Mesenchymal stem cell (in vitro differentiated cells and primary cell): ENCODE measurements around the gene SLC15A2.

Experiments
- DNase-seq: peaks from one replicate; pipeline ENCODE4 v3.0.0-alpha.2; 2013
- H2AFZ ChIP-seq: one replicate; pipeline ENCODE4 v1.6.1; 2013; ENCODE audit warnings: low read depth, mild to moderate bottlenecking, control low read depth, inconsistent platforms, low read length, moderate library complexity
- H2AK5ac ChIP-seq: 2 replicates; pipeline ENCODE4 v1.6.1; 2013; ENCODE audit warnings: low read length, moderate library complexity, mild to moderate bottlenecking, inconsistent platforms; ENCODE audit not compliant: severe bottlenecking
- H2BK120ac ChIP-seq: one replicate; pipeline ENCODE4 v1.6.1; 2013; ENCODE audit warnings: low read depth, mild to moderate bottlenecking, inconsistent platforms, low read length, moderate library complexity
- H2BK12ac ChIP-seq, 2 experiments: one replicate each; pipeline ENCODE4 v1.6.1; 2013; ENCODE audit warnings: inconsistent platforms in 2 of 2, low read length in 2 of 2, mild to moderate bottlenecking in 2 of 2, moderate library complexity in 2 of 2, control low read depth in 1 of 2
- H2BK15ac ChIP-seq: one replicate; pipeline ENCODE4 v1.6.1; 2013; ENCODE audit warnings: mild to moderate bottlenecking, low read depth, inconsistent platforms; ENCODE audit not compliant: poor library complexity, severe bottlenecking
- H2BK5ac ChIP-seq: 2 replicates; pipeline ENCODE4 v1.6.1; 2013; ENCODE audit warnings: low read depth, mild to moderate bottlenecking, low read length, control low read depth, inconsistent platforms; ENCODE audit not compliant: poor library complexity, severe bottlenecking
- H3K14ac ChIP-seq, 2 experiments: one replicate each; pipeline ENCODE4 v1.6.1; 2013; ENCODE audit warnings: inconsistent platforms in 2 of 2, low read length in 2 of 2, control low read depth in 1 of 2, mild to moderate bottlenecking in 1 of 2, moderate library complexity in 1 of 2
- H3K18ac ChIP-seq, 2 experiments: one replicate each; pipeline ENCODE4 v1.6.1; 2013; ENCODE audit warnings: inconsistent platforms in 2 of 2, low read length in 2 of 2, control low read depth in 1 of 2, low read depth in 1 of 2, mild to moderate bottlenecking in 1 of 2
- H3K23ac ChIP-seq, 2 experiments: one replicate each; pipeline ENCODE4 v1.6.1; 2013; ENCODE audit warnings: inconsistent platforms in 2 of 2, low read length in 2 of 2, mild to moderate bottlenecking in 2 of 2, moderate library complexity in 2 of 2, control low read depth in 1 of 2
- H3K27ac ChIP-seq: 2 replicates; pipeline ENCODE4 v1.5.1; 2013; ENCODE audit warnings: mild to moderate bottlenecking, moderate library complexity, low read length, control low read depth, inconsistent platforms; ENCODE audit not compliant: poor library complexity, severe bottlenecking
- H3K27me3 ChIP-seq, 2 experiments: 2 replicates each; pipeline versions ENCODE4 v1.6.1 to v1.7.0; 2013; ENCODE audit warnings: low read length in 2 of 2, mild to moderate bottlenecking in 2 of 2, moderate library complexity in 2 of 2, control low read depth in 1 of 2, inconsistent platforms in 1 of 2; ENCODE audit not compliant: control insufficient read depth in 1 of 2, insufficient read depth in 1 of 2
- H3K36me3 ChIP-seq, 2 experiments: 2 replicates each; pipeline versions ENCODE4 v1.6.1 to v1.7.0; 2013; ENCODE audit warnings: low read length in 2 of 2, control low read depth in 1 of 2, inconsistent platforms in 1 of 2, low read depth in 1 of 2, mild to moderate bottlenecking in 1 of 2; ENCODE audit not compliant: insufficient read depth in 2 of 2, control insufficient read depth in 1 of 2
- H3K4ac ChIP-seq, 2 experiments: one replicate each; pipeline ENCODE4 v1.6.1; 2013; ENCODE audit warnings: inconsistent platforms in 2 of 2, low read length in 2 of 2, mild to moderate bottlenecking in 2 of 2, moderate library complexity in 2 of 2, control low read depth in 1 of 2, low read depth in 1 of 2
- H3K4me1 ChIP-seq: 2 replicates; pipeline ENCODE4 v1.6.1; 2013; ENCODE audit warnings: low read depth, low read length, control low read depth; ENCODE audit not compliant: control insufficient read depth, insufficient read depth
- H3K4me2 ChIP-seq: 2 replicates; pipeline ENCODE4 v1.6.1; 2013; ENCODE audit warnings: low read length, mild to moderate bottlenecking, inconsistent platforms; ENCODE audit not compliant: poor library complexity, severe bottlenecking
- H3K4me3 ChIP-seq, 2 experiments: 2 replicates each; pipeline versions ENCODE4 v1.5.1 to v1.7.0; 2013; ENCODE audit warnings: low read length in 2 of 2, mild to moderate bottlenecking in 2 of 2, control low read depth in 1 of 2, low read depth in 1 of 2; ENCODE audit not compliant: insufficient read depth in 1 of 2
- H3K79me1 ChIP-seq: replicated peaks from 2 replicates; pipeline ENCODE4 v1.6.1; 2013; ENCODE audit warnings: mild to moderate bottlenecking, control low read depth, low read length, inconsistent platforms; ENCODE audit not compliant: poor library complexity, severe bottlenecking
- H3K9ac ChIP-seq: 2 replicates; pipeline ENCODE4 v1.7.0; 2013; ENCODE audit warnings: mild to moderate bottlenecking, low read length, moderate library complexity
- H3K9me3 ChIP-seq: 2 replicates; pipeline ENCODE4 v1.7.0; 2013; ENCODE audit warnings: mild to moderate bottlenecking, low read length; ENCODE audit not compliant: control insufficient read depth
- H4K8ac ChIP-seq: one replicate; pipeline ENCODE4 v1.6.1; 2013; ENCODE audit warnings: inconsistent platforms, mild to moderate bottlenecking, low read length, moderate library complexity
- H4K91ac ChIP-seq: one replicate; pipeline ENCODE4 v1.6.1; 2013; ENCODE audit warnings: mild to moderate bottlenecking, low read length, inconsistent platforms
- WGBS: methylation state at CpG from one replicate; pipeline ENCODE4 v1.1.7; 2013; ENCODE audit warnings: mixed read lengths; 5-methylcytosine and 5-hydroxymethylcytosine counted together

The SLC15A2 gene

DNA sequence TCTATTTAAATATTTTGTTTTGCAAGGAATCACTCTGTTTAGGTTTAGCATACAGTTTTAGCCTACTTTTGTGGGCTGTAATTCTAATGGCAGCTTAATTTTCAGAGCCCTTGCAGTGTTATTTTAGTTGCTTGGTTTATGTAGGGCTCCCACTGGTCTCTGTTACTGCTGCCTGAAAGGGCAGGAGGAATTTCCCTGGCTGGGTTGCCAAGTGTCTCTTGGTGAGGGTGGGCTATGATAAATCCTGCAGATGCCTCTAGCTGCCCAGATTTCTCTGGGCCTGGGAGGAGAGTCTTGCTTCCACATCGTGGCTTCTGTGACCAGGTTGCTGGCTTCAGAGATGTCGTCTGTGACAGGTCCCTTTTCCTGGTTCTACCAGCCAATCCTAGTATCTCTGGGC, 91.6 kb downstream of the SLC15A2 start:
- Histone ChIP-seq H3K27ac (no peak overlapping the region), H3K36me3 (no peaks in the 10 kb centered on the region)

DNA sequence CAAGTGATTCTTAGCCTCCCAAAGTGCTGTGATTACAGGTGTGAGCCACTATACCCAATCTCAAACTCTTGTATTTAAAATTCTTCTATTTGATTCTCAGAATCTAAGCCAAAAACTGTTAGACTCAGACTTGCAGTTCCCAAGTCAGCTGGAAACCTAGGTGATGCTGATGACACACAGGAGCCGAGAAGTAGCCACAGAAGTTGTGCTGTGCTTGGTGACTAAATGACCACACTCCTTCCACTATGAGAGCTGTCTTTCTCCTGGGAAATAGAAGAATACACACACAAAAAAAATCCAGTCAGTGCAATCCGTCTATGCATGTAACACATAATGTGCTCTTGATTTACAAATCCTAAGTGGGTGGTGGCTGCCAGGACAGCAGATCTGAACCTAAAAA, 93.9 kb downstream of the SLC15A2 start:
- H3K9me3 ChIP-seq, result peaks cover 22% of the 10 kb centered on the region
- H3K27me3 ChIP-seq, result no peaks in the 10 kb centered on the region
- H2BK12ac ChIP-seq, result no peak overlapping the region
- no peak overlapping the region for H3K14ac ChIP-seq
- H3K4me3 ChIP-seq, result no peak overlapping the region
- H3K4me1 ChIP-seq, result no peaks in the 10 kb centered on the region
- H4K91ac ChIP-seq, result no peak overlapping the region
- H3K79me1 ChIP-seq, result no peaks in the 10 kb centered on the region
- H3K9ac ChIP-seq, result no peak overlapping the region
- H2BK120ac ChIP-seq, result no peak overlapping the region
- H2BK5ac ChIP-seq, result no peak overlapping the region
- H3K4ac ChIP-seq, result no peak overlapping the region
- no peaks in the 10 kb centered on the region for H3K36me3 ChIP-seq
- 87% methylated on average over 2 of the region's 2 CpGs for WGBS
- H3K23ac ChIP-seq, result no peak overlapping the region
- no peak overlapping the region for H2AK5ac ChIP-seq
- no peak overlapping the region for H3K4me2 ChIP-seq
- no peak for DNase-seq
- H3K18ac ChIP-seq, result no peak overlapping the region
- no peak overlapping the region for H2AFZ ChIP-seq
- H4K8ac ChIP-seq, result no peak overlapping the region
- no peak overlapping the region for H2BK15ac ChIP-seq
- no peak overlapping the region for H3K27ac ChIP-seq

More for the DNA sequence above, 91.6 kb downstream of the SLC15A2 start:
- Histone ChIP-seq H3K14ac (no peak overlapping the region), H3K9ac (no peak overlapping the region), H3K4me3 (no peak overlapping the region), H4K91ac (no peak overlapping the region), H2AFZ (no peak overlapping the region), H2AK5ac (no peak overlapping the region), H3K27me3 (no peaks in the 10 kb centered on the region), H3K4ac (no peak overlapping the region), H2BK12ac (no peak overlapping the region), H4K8ac (no peak overlapping the region), H3K23ac (no peak overlapping the region), H2BK120ac (no peak overlapping the region), H3K9me3 (peaks cover 30% of the 10 kb centered on the region), H2BK15ac (no peak overlapping the region), H3K18ac (no peak overlapping the region), H2BK5ac (no peak overlapping the region), H3K4me1 (no peaks in the 10 kb centered on the region), H3K4me2 (no peak overlapping the region), H3K79me1 (no peaks in the 10 kb centered on the region)
- DNase-seq, result no peak
- 58% methylated on average over 2 of the region's 2 CpGs for WGBS

DNA sequence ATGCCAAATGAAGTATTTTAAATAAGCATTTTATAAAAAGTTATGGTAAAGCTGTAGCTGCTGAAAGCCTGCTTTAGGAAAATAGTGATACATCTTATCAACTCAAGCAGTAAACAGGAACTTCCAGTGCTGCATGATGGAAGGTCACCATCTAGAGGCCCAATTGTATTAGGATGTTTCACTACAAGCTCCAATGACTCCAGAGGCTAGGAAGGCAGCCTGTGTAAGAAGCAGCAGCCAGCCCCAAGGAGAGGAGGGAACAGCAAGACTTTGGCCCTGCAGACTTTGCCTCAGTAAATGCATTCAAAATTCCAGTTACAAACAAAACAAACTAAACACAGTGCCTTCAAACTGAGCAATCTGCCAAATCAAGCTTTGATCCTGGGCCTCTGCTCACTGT, 95.7 kb downstream of the SLC15A2 start:
- H2BK120ac ChIP-seq, result no peak overlapping the region
- no peaks in the 10 kb centered on the region for H3K79me1 ChIP-seq
- H3K36me3 ChIP-seq, result no peaks in the 10 kb centered on the region
- H3K23ac ChIP-seq, result no peak overlapping the region
- H3K9me3 ChIP-seq, result peaks cover 6% of the 10 kb centered on the region
- no peak overlapping the region for H3K18ac ChIP-seq
- no peak overlapping the region for H2BK5ac ChIP-seq
- no peak overlapping the region for H2BK15ac ChIP-seq
- H3K27ac ChIP-seq, result no peak overlapping the region
- no peak overlapping the region for H3K4me3 ChIP-seq
- H3K4me1 ChIP-seq, result no peaks in the 10 kb centered on the region
- no peak for DNase-seq
- no peak overlapping the region for H3K9ac ChIP-seq
- no peak overlapping the region for H4K91ac ChIP-seq
- H2BK12ac ChIP-seq, result no peak overlapping the region
- H3K4ac ChIP-seq, result no peak overlapping the region
- H3K14ac ChIP-seq, result no peak overlapping the region
- H2AFZ ChIP-seq, result no peak overlapping the region
- no peak overlapping the region for H2AK5ac ChIP-seq
- no peaks in the 10 kb centered on the region for H3K27me3 ChIP-seq
- no peak overlapping the region for H4K8ac ChIP-seq
- H3K4me2 ChIP-seq, result no peak overlapping the region

DNA sequence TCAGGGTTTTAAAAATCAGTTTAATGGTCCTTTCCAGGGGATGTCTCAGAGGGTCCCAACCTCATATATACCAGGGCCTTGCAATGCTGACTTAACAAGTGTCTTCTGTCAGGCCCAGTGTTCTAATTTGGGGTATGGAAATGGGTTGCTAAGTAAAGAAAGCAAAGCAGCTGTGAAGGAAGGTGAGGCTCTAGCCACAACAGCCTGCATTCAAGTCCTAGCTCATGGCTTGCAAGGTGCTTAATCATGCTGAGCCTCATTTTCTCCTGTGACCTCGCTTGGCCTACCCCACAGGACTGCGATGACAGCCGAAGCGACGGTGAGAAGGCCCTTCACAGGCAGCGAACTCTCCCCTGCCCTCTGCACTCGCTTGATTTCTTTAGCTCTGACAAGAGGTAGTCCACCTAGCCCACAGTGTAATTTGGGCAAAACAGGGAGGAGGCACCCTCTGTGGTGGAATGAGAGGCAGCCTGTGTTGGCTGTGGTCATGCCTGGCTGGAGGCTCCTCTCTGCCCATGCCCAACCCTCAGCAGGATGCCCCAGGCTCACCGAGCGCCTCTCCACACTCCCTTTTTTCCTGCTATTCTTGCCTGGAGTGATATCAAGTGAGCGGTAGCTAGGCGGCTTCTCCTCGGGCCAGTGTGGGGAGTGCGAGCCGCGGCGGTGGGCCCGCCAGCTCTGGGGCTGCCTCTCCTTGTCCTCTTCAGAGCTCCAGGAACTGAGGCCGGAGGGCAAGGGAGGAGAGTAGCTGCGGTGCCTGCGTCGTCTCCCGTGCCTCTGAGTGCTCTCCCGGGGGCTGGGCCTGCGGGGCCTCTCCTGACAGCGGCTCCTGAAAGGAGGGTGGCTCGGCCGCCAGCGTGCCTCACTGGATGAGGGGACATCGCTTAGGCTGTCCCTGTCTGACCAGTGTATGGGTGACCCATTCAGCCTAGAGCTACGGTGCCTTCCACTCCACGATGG, 98.7 kb downstream of the SLC15A2 start:
- H3K4me1 ChIP-seq, result peaks cover 11% of the 10 kb centered on the region
- H2BK5ac ChIP-seq, result no peak overlapping the region
- H3K9ac ChIP-seq, result no peak overlapping the region
- no peak overlapping the region for H3K18ac ChIP-seq
- no peak overlapping the region for H3K23ac ChIP-seq
- H3K4ac ChIP-seq, result no peak overlapping the region
- no peaks in the 10 kb centered on the region for H3K27me3 ChIP-seq
- no peak overlapping the region for H4K8ac ChIP-seq
- H2BK120ac ChIP-seq, result no peak overlapping the region
- H2BK15ac ChIP-seq, result peak overlapping the region; percentile 84
- H3K9me3 ChIP-seq, result no peaks in the 10 kb centered on the region
- H3K14ac ChIP-seq, result peak overlapping the region in 1 of 2 experiments; percentile 26
- no peak overlapping the region for H2AFZ ChIP-seq
- no peak overlapping the region for H4K91ac ChIP-seq
- no peak overlapping the region for H3K27ac ChIP-seq
- H2BK12ac ChIP-seq, result no peak overlapping the region
- H3K79me1 ChIP-seq, result no peaks in the 10 kb centered on the region
- H3K4me3 ChIP-seq, result no peak overlapping the region
- no peaks in the 10 kb centered on the region for H3K36me3 ChIP-seq
- DNase-seq, result no peak
- no peak overlapping the region for H3K4me2 ChIP-seq
- WGBS, result 95% methylated on average over 26 of the region's 31 CpGs
- no peak overlapping the region for H2AK5ac ChIP-seq
